Bronchial epithelial cell (primary cell): ENCODE measurements around the gene GNB2. TPM values are rescaled to one million over a fixed set of nuclear protein-coding genes. Genes with fewer than 3 reads are reported as not detected.
"Not testable (repeated sequence)": the region's sequence is repeated elsewhere in the genome, so short reads cannot be mapped to it uniquely, and the experiment has no call there.

Experiments used
- DNase-seq: peaks from one replicate; pipeline ENCODE4 v3.0.0-alpha.2; 2010; ENCODE audit warnings: low read depth
- FAIRE-seq: peaks from 2 replicates; lab custom pipeline; 2011; peaks lifted over from hg19 to GRCh38; lab: Jason Lieb, UNC
- H3K27me3 ChIP-seq: 2 replicates; pipeline ENCODE4 v1.5.1; 2011; ENCODE audit warnings: low read length; ENCODE audit not compliant: control insufficient read depth, insufficient read depth
- H3K36me3 ChIP-seq: 2 replicates; pipeline ENCODE4 v1.5.1; 2011; ENCODE audit warnings: low read length; ENCODE audit not compliant: control insufficient read depth, insufficient read depth
- H3K4me3 ChIP-seq: 2 replicates; pipeline ENCODE4 v1.5.1; 2011; ENCODE audit warnings: mild to moderate bottlenecking, low read depth, low read length, control low read depth
- CTCF ChIP-seq: IDR thresholded peaks from 2 replicates; pipeline ENCODE4 v1.5.1; 2011; ENCODE audit warnings: mild to moderate bottlenecking, moderate library complexity, low read length, control low read depth, inconsistent platforms; ENCODE audit not compliant: insufficient read depth, severe bottlenecking
- total RNA-seq: library from RNA; depleted of rRNA; stranded (reverse); fragments of >200 nt; gene quantifications from 2 replicates; pipeline ENCODE4 v1.2.1, GENCODE V29; 2014

The GNB2 gene
- total RNA-seq, 1 donor from 2014 or later = 66.1 TPM

- no peak for TF ChIP-seq CTCF
- Histone ChIP-seq H3K36me3 (no peaks in the 10 kb centered on the region), H3K4me3 (no peak within 1 kb of the TSS), H3K27me3 (peaks cover 33% of the 10 kb centered on the region)
- DNase-seq = no peak
- FAIRE-seq = no peak
Observed at GRCh38 chr7:100720279-100720670, 46.7 kb downstream of the GNB2 start, which contains the start of gene EPO. EPO (plus strand) TSS chr7:100720468; CDS start chr7:100720981, 513 bp downstream.

GRCh38 chr7:100720671-100721504 is 47.3 kb downstream of the GNB2 start:
- DNase-seq = no peak
- Histone ChIP-seq H3K36me3 (no peaks in the 10 kb centered on the region), H3K4me3 (no peak overlapping the region), H3K27me3 (peaks cover 33% of the 10 kb centered on the region)
- no peak for FAIRE-seq
- no peak for TF ChIP-seq CTCF

DNA sequence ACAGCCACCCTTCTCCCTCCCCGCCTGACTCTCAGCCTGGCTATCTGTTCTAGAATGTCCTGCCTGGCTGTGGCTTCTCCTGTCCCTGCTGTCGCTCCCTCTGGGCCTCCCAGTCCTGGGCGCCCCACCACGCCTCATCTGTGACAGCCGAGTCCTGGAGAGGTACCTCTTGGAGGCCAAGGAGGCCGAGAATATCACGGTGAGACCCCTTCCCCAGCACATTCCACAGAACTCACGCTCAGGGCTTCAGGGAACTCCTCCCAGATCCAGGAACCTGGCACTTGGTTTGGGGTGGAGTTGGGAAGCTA is 47.9 kb downstream of the GNB2 start:
- no peak overlapping the region for H3K4me3 ChIP-seq
- peaks cover 33% of the 10 kb centered on the region for H3K27me3 ChIP-seq
- DNase-seq (no peak), FAIRE-seq (no peak)
- H3K36me3 ChIP-seq = no peaks in the 10 kb centered on the region
- TF ChIP-seq CTCF = no peak

DNA sequence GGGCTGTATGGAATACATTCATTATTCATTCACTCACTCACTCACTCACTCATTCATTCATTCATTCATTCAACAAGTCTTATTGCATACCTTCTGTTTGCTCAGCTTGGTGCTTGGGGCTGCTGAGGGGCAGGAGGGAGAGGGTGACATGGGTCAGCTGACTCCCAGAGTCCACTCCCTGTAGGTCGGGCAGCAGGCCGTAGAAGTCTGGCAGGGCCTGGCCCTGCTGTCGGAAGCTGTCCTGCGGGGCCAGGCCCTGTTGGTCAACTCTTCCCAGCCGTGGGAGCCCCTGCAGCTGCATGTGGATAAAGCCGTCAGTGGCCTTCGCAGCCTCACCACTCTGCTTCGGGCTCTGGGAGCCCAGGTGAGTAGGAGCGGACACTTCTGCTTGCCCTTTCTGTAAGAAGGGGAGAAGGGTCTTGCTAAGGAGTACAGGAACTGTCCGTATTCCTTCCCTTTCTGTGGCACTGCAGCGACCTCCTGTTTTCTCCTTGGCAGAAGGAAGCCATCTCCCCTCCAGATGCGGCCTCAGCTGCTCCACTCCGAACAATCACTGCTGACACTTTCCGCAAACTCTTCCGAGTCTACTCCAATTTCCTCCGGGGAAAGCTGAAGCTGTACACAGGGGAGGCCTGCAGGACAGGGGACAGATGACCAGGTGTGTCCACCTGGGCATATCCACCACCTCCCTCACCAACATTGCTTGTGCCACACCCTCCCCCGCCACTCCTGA is 49.1 kb downstream of the GNB2 start:
- no peak for DNase-seq
- no peak for FAIRE-seq
- Histone ChIP-seq H3K4me3 (no peak overlapping the region), H3K36me3 (no peaks in the 10 kb centered on the region), H3K27me3 (peaks cover 33% of the 10 kb centered on the region)
- no peak for TF ChIP-seq CTCF

GRCh38 chr7:100723732-100724275 is 50.3 kb downstream of the GNB2 start:
- H3K27me3 ChIP-seq = peaks cover 33% of the 10 kb centered on the region
- H3K36me3 ChIP-seq = no peaks in the 10 kb centered on the region
- H3K4me3 ChIP-seq = no peak overlapping the region
- FAIRE-seq (no peak), DNase-seq (no peak)
- TF ChIP-seq CTCF = no peak

- H3K4me3 ChIP-seq, DNase-seq, FAIRE-seq, H3K36me3 ChIP-seq: not testable (repeated sequence)
- H3K27me3 ChIP-seq = peaks cover 33% of the 10 kb centered on the region
Observed at GRCh38 chr7:100724364-100724763, 50.8 kb downstream of the GNB2 start.
